ENCODE results near the gene AMOTL2.

AMOTL2 gene

GRCh38 chr3:134392336-134392983, 18.2 kb upstream of the AMOTL2 start:
- TF ChIP-seq CTCF (IDR thresholded peaks at IDR 0.05; ENCODE audit: low read length, missing control alignments) = no peak
- peak; percentile 55 for DNase-seq (ENCODE audit: low read depth)

GRCh38 chr3:134389865-134390264, 15.6 kb upstream of the AMOTL2 start:
- no peak for TF ChIP-seq CTCF (IDR thresholded peaks at IDR 0.05; ENCODE audit: low read length, missing control alignments)
- DNase-seq (ENCODE audit: low read depth) = no peak
- H3K4me3 ChIP-seq (replicated peaks; ENCODE audit: low read depth, low read length) = no peak overlapping the region

More at GRCh38 chr3:134392336-134392983, 18.2 kb upstream of the AMOTL2 start:
- no peak overlapping the region for H3K4me3 ChIP-seq (replicated peaks; ENCODE audit: low read depth, low read length)

- TF ChIP-seq CTCF (IDR thresholded peaks at IDR 0.05; ENCODE audit: low read length, missing control alignments) = no peak
- H3K4me3 ChIP-seq (replicated peaks; ENCODE audit: low read depth, low read length) = no peak overlapping the region
- DNase-seq (ENCODE audit: low read depth) = no peak
These were observed 14.7 kb upstream of the AMOTL2 start for GRCh38 chr3:134388788-134389485.

GRCh38 chr3:134388292-134388691, 14.0 kb upstream of the AMOTL2 start:
- no peak for TF ChIP-seq CTCF (IDR thresholded peaks at IDR 0.05; ENCODE audit: low read length, missing control alignments)
- no peak for DNase-seq (ENCODE audit: low read depth)
- H3K4me3 ChIP-seq (replicated peaks; ENCODE audit: low read depth, low read length) = no peak overlapping the region

- no peak for DNase-seq (ENCODE audit: low read depth)
- no peak overlapping the region for H3K4me3 ChIP-seq (replicated peaks; ENCODE audit: low read depth, low read length)
- no peak for TF ChIP-seq CTCF (IDR thresholded peaks at IDR 0.05; ENCODE audit: low read length, missing control alignments)
These were observed 13.0 kb upstream of the AMOTL2 start for GRCh38 chr3:134387293-134387692.

GRCh38 chr3:134384963-134385362, 10.7 kb upstream of the AMOTL2 start:
- DNase-seq (ENCODE audit: low read depth) = no peak
- no peak overlapping the region for H3K4me3 ChIP-seq (replicated peaks; ENCODE audit: low read depth, low read length)
- no peak for TF ChIP-seq CTCF (IDR thresholded peaks at IDR 0.05; ENCODE audit: low read length, missing control alignments)

All from fibroblast of pulmonary artery (primary cell).